IPS-18c (cell line): ENCODE measurements around the gene FKBP5.

Experiments
- H3K4me3 ChIP-seq: 2 replicates; pipeline ENCODE4 v1.7.0; 2013; ENCODE audit warnings: low read depth, mild to moderate bottlenecking, low read length, moderate library complexity; ENCODE audit not compliant: insufficient read depth
- H3K9me3 ChIP-seq: one replicate; pipeline ENCODE4 v1.6.1; 2013; ENCODE audit warnings: mild to moderate bottlenecking, low read length, moderate library complexity; ENCODE audit not compliant: control insufficient read depth, insufficient read depth

The FKBP5 gene

GRCh38 chr6:35725721-35726438, 37.2 kb upstream of the FKBP5 start:
- H3K4me3 ChIP-seq = no peak overlapping the region

DNA sequence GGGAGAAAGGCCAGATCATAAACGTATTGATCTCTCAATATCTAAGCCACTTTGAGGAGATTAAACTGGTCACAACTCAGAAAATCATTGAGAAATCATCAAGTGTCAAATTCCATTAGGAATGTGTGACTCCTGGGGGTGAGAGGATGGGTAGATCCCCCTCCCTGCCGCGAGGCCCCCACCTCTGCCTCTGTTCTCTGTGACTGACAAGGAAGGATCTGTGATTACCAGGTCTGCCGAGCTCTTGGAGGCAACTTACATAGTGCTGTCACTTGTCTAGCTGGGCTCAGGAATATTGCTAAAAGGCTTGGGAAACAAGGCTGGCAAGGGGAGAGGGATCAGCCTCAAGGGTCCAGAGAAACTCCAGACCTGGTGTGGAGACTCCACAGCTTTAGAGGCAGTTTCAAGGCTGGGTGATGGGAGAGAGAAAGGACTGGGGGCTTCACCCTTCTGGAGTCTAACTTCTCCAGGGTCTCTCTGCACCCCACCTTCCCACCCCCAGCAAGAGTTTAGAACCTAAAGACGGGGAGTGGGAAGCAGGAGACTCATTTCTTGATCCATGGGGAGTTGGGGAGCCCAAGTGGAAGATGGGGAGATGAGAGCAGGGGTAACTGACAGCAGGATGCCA, 36.5 kb upstream of the FKBP5 start:
- no peaks in the 10 kb centered on the region for H3K9me3 ChIP-seq
- no peak overlapping the region for H3K4me3 ChIP-seq

More at GRCh38 chr6:35725721-35726438, 37.2 kb upstream of the FKBP5 start:
- H3K9me3 ChIP-seq = no peaks in the 10 kb centered on the region

DNA sequence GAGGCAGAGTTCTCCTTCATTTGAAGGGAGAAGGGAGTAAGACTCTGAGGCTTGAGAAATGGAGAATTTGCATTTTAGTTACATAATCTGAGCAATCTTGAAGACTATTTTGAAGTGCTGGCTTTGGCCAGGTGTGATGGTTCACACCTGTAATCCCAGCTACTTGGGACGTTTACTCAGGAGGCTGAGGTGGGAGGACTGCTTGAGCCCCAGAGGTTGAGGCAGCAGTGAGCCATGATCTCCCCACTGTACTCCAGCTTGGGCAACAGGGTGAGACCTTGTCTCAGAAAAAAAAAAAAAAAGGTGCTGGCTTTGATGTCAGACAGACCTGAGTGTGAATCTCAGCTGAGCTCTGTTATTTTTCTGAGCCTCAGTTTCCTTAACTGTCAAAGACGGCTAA, 35.8 kb upstream of the FKBP5 start:
- Histone ChIP-seq H3K9me3 (no peaks in the 10 kb centered on the region), H3K4me3 (no peak overlapping the region)

- Histone ChIP-seq H3K9me3 (no peaks in the 10 kb centered on the region), H3K4me3 (no peak overlapping the region)
Observed at GRCh38 chr6:35724059-35724458, 35.3 kb upstream of the FKBP5 start.

GRCh38 chr6:35723587-35723986, 34.9 kb upstream of the FKBP5 start:
- Histone ChIP-seq H3K9me3 (no peaks in the 10 kb centered on the region), H3K4me3 (no peak overlapping the region)

DNA sequence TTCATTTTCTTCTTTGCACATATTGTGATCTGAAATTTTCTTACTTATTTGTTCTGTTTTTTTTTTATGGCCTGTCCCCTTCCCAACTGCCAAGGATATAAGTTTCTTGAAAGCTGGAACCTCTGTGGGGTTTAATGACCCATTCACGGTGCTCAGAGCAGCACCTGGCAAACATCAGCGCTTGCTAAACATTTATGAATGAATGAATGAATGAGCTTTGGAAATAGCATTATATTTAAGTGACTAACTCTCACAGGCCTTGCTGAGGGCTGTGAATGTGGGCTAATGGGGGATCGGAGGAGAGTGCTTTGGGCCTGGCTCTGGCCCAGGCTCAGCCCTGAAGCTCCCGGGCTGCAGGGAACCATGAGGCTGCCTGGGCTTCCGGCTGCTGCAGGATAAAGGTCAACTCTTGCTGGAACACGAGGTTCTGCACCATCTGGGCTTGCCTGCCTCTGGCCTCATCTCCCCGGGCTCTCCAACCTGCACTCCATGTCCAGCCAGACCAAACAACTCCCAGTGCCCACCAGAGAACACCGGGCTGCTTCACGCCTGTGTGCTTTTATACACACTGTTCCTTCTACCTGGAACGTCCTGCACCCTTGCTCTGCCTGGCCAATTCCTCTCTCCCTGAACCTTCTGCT, 33.5 kb upstream of the FKBP5 start:
- H3K9me3 ChIP-seq = no peaks in the 10 kb centered on the region
- H3K4me3 ChIP-seq = no peak overlapping the region

- Histone ChIP-seq H3K9me3 (no peaks in the 10 kb centered on the region), H3K4me3 (no peak overlapping the region)
Observed at GRCh38 chr6:35719830-35720733, 31.4 kb upstream of the FKBP5 start.

DNA sequence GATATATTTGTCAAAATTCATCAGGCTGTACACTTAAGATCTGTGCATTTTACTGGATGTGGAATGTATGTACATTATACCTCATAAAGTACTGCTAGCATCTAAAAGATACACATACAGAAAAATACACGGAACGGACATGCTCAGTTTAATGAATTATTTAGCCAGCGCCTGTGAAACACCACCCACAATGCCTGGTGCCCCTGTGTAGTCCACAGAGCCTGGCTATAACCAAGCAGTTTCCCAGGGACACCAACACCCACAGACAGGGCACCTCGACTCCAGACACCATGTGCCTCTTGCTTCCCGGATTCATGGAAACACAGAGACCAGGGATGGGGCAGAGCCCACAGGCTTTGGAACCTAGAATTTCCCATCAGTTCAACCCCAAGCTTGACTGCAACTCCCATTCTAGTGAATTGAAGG, 30.7 kb upstream of the FKBP5 start:
- no peak overlapping the region for H3K4me3 ChIP-seq
- no peaks in the 10 kb centered on the region for H3K9me3 ChIP-seq

DNA sequence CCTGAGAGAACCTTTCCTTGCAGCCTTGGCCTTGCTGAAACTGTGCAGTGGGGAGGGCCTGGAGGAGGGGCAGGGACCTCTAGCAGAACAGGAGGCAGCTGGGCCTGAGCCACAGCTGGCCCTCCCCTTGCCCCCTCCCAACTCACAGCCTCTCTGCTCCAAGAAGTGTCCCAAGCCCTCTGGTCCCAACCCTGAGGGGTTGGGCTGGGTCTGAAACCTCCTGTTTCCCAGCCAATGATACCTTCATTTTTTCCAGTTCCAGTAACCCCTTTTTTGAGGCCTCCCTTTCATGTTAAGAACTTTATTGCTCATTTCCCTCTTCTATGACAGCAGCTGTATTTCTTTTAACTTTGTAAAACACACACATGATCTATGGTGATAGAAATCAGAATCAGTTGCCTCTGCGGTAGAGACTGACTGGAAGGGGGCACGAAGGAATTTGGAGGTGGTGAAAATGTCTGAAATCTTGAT, 30.2 kb upstream of the FKBP5 start:
- H3K9me3 ChIP-seq = no peaks in the 10 kb centered on the region
- H3K4me3 ChIP-seq = no peak overlapping the region

DNA sequence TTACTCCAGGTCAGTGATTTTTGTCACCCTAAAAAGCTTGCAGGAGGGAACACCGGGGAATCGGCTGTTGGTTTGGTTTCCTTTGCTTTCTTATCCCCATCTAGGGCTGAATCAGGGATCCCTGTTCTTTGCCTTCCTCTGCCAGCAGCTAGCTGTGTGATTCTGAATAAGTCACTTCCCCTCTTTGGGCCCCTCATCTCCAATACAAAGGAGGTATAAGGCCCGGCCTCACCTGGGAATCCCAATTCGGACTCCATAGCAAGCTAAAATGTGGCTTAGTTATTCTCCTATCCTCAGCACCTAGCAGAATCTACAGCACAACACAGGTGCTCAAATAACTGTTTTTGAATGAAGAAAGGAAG, 29.6 kb upstream of the FKBP5 start:
- Histone ChIP-seq H3K4me3 (no peak overlapping the region), H3K9me3 (no peaks in the 10 kb centered on the region)

- H3K4me3 ChIP-seq = no peak overlapping the region
Observed at GRCh38 chr6:35717449-35718374, 29.0 kb upstream of the FKBP5 start.

DNA sequence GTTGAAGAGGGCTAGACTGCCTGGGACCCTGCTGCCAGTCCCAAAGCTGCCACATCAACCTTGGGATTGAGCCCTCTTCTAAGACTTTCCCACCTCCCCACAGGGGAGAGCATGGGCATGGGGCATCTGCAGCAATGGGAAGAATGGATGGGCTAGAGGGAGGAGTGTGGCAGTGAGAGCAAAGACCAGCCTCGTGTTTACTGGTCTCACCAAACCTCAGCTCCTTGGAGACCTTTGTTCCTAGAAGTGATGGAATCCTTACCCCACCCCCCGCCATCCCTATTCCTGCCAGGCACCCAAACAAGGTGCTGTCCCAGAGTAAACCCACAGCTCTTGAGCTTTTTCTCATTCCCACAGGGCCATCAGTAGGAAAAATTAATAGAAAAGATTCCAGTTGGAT, 28.1 kb upstream of the FKBP5 start:
- Histone ChIP-seq H3K9me3 (no peaks in the 10 kb centered on the region), H3K4me3 (no peak overlapping the region)

More at GRCh38 chr6:35717449-35718374, 29.0 kb upstream of the FKBP5 start:
- H3K9me3 ChIP-seq = no peaks in the 10 kb centered on the region

DNA sequence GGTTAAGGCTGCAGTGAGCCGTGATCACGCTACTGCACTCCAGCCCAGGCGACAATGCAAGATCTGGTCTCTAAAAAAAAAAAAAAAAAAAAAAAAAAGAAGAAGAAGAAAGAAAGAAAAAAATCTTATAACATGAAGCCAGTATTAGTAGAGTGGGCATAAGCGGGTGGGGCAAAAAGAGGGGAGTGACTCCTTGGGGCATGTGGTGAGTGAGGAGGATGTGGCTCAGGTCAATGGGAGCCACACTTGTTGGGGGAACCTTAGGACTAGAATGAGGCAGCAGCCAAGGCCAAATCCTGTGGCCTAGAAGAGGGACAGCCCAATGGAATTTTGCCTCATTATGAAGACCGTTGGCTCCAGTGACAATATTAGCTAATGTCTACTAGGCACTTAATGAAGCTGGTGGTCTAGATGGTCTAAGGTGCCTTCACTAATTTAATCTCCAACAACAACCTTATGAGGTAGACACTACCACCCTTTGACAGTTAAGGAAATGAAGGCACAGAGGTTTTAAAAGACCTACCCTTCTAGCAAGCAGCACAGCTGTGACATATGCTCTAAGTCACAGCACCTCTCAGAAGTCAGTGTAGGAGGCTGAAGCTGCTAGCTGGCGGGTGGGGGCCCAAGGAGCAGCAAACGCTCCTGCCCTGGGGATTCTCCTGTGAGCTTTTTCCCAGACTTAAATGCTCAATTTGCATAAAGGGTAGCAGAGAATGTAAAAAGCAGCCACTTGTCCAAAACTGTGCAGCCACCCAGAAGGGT, 24.5 kb upstream of the FKBP5 start:
- H3K9me3 ChIP-seq = no peaks in the 10 kb centered on the region
- no peak overlapping the region for H3K4me3 ChIP-seq

GRCh38 chr6:35711731-35712130, 23.0 kb upstream of the FKBP5 start:
- Histone ChIP-seq H3K4me3 (no peak overlapping the region), H3K9me3 (no peaks in the 10 kb centered on the region)

- Histone ChIP-seq H3K4me3 (no peak overlapping the region), H3K9me3 (no peaks in the 10 kb centered on the region)
Observed at GRCh38 chr6:35710241-35710847, 21.6 kb upstream of the FKBP5 start.
